Smooth muscle cell (in vitro differentiated cells): ENCODE measurements around the gene NAA10. TPM values are rescaled to one million over a fixed set of nuclear protein-coding genes. Genes with fewer than 3 reads are reported as not detected.

Experiments
- DNase-seq: peaks from one replicate; lab custom pipeline; 2025; ENCODE audit not compliant: unreplicated experiment; lab: John Stamatoyannopoulos, UW
- H2AFZ ChIP-seq: fragments of 200-600 bp; sonication (generic); 2 replicates; pipeline ENCODE4 v1.6.0; 2016; ENCODE audit warnings: antibody characterized with exemption, low read depth, mild to moderate bottlenecking
- H3F3A ChIP-seq: fragments of 200-600 bp; sonication (generic); 2 replicates; pipeline ENCODE4 v1.6.0; 2017; ENCODE audit warnings: antibody characterized with exemption, low read depth
- H3K27ac ChIP-seq: fragments of 200-600 bp; sonication (generic); 2 replicates; pipeline ENCODE4 v1.5.1; 2016; ENCODE audit warnings: low read depth, mild to moderate bottlenecking
- H3K27me3 ChIP-seq: fragments of 200-600 bp; sonication (generic); 2 replicates; pipeline ENCODE4 v1.6.1; 2016; ENCODE audit warnings: low read depth, mild to moderate bottlenecking
- H3K36me3 ChIP-seq: fragments of 200-600 bp; sonication (generic); 2 replicates; pipeline ENCODE4 v1.5.1; 2016; ENCODE audit warnings: low read depth
- H3K4me1 ChIP-seq: fragments of 200-600 bp; sonication (generic); 2 replicates; pipeline ENCODE4 v1.5.1; 2016; ENCODE audit warnings: low read depth
- H3K4me2 ChIP-seq: fragments of 200-600 bp; sonication (generic); 2 replicates; pipeline ENCODE4 v1.6.0; 2016; ENCODE audit warnings: mild to moderate bottlenecking
- H3K4me3 ChIP-seq: fragments of 200-600 bp; sonication (generic); 2 replicates; pipeline ENCODE4 v1.5.1; 2016; ENCODE audit warnings: mild to moderate bottlenecking
- H3K79me2 ChIP-seq: fragments of 200-600 bp; sonication (generic); 2 replicates; pipeline ENCODE4 v1.6.0; 2016; ENCODE audit warnings: low read depth, mild to moderate bottlenecking
- H3K9ac ChIP-seq: fragments of 200-600 bp; sonication (generic); 2 replicates; pipeline ENCODE4 v1.6.0; 2016; ENCODE audit warnings: low read depth
- H3K9me3 ChIP-seq: fragments of 200-600 bp; sonication (generic); replicated peaks from 2 replicates; pipeline ENCODE4 v1.5.1; 2016; ENCODE audit warnings: low read depth
- H4K20me1 ChIP-seq: fragments of 200-600 bp; sonication (generic); 2 replicates; pipeline ENCODE4 v1.6.0; 2016; ENCODE audit warnings: low read depth
- CTCF ChIP-seq: fragments of 200-600 bp; sonication (generic); IDR thresholded peaks from 2 replicates; pipeline ENCODE4 v1.5.1; 2017; ENCODE audit warnings: borderline replicate concordance, mild to moderate bottlenecking, antibody characterized with exemption; ENCODE audit not compliant: insufficient read depth, poor library complexity, severe bottlenecking
- WGBS: methylation state at CpG from one replicate; pipeline ENCODE4 v1.1.7; 2016; ENCODE audit warnings: low lambda C conversion rate; 5-methylcytosine and 5-hydroxymethylcytosine counted together
- polyA plus RNA-seq: library from polyadenylated mRNA; unstranded; fragments of >200 nt; fragmentation: Nextera tagmentation; extraction: Ambion mirVana; gene quantifications from 2 replicates; pipeline ENCODE4 v1.2.1, GENCODE V29; 2016
- total RNA-seq: library from RNA; depleted of rRNA; stranded (reverse); fragments of >200 nt; gene quantifications from 2 replicates; pipeline ENCODE4 v1.2.3, GENCODE V29; 2014

NAA10 gene
- total and polyA plus RNA-seq, 2 experiments from 2014 or later: 81.2 to 124 TPM

- no peak overlapping the region for H3K27ac ChIP-seq
Measured at GRCh38 chrX:153952373-153953026, 17.7 kb upstream of the NAA10 start.

GRCh38 chrX:153951683-153952372, 17.0 kb upstream of the NAA10 start:
- Histone ChIP-seq H3K4me2 (no peak overlapping the region), H4K20me1 (peaks cover 5% of the 10 kb centered on the region), H3K36me3 (no peaks in the 10 kb centered on the region), H3F3A (no peaks in the 10 kb centered on the region), H3K4me1 (no peaks in the 10 kb centered on the region), H3K9me3 (no peaks in the 10 kb centered on the region), H3K27me3 (no peaks in the 10 kb centered on the region), H3K9ac (no peak overlapping the region), H2AFZ (no peak overlapping the region), H3K27ac (no peak overlapping the region), H3K4me3 (no peak overlapping the region), H3K79me2 (no peaks in the 10 kb centered on the region)
- no peak for DNase-seq
- 94% methylated on average over 26 of the region's 28 CpGs for WGBS
- TF ChIP-seq CTCF: no peak

More at GRCh38 chrX:153952373-153953026, 17.7 kb upstream of the NAA10 start:
- no peaks in the 10 kb centered on the region for H3K4me1 ChIP-seq
- H3K4me2 ChIP-seq: no peak overlapping the region
- H3K9me3 ChIP-seq: no peaks in the 10 kb centered on the region
- H2AFZ ChIP-seq: no peak overlapping the region
- H3K36me3 ChIP-seq: no peaks in the 10 kb centered on the region
- DNase-seq: no peak
- WGBS: 91% methylated on average over 32 of the region's 32 CpGs
- no peak overlapping the region for H3K4me3 ChIP-seq
- no peaks in the 10 kb centered on the region for H3K79me2 ChIP-seq
- H3F3A ChIP-seq: no peaks in the 10 kb centered on the region
- peaks cover 5% of the 10 kb centered on the region for H4K20me1 ChIP-seq
- H3K27me3 ChIP-seq: no peaks in the 10 kb centered on the region
- H3K9ac ChIP-seq: no peak overlapping the region
- no peak for TF ChIP-seq CTCF

GRCh38 chrX:153950127-153950526, 15.3 kb upstream of the NAA10 start:
- WGBS: 87% methylated on average over 18 of the region's 19 CpGs
- H3K79me2 ChIP-seq: no peaks in the 10 kb centered on the region
- no peaks in the 10 kb centered on the region for H3K36me3 ChIP-seq
- no peak overlapping the region for H2AFZ ChIP-seq
- H3F3A ChIP-seq: no peaks in the 10 kb centered on the region
- no peaks in the 10 kb centered on the region for H3K27me3 ChIP-seq
- H3K4me1 ChIP-seq: no peaks in the 10 kb centered on the region
- H3K4me2 ChIP-seq: no peak overlapping the region
- no peak overlapping the region for H3K27ac ChIP-seq
- DNase-seq: no peak
- H3K4me3 ChIP-seq: no peak overlapping the region
- H3K9ac ChIP-seq: no peak overlapping the region
- TF ChIP-seq CTCF: no peak
- H4K20me1 ChIP-seq: peaks cover 5% of the 10 kb centered on the region
- H3K9me3 ChIP-seq: no peaks in the 10 kb centered on the region
